B cell (primary cell): Measurements from ENCODE around the gene ACOT11. TPM values are rescaled to one million over a fixed set of nuclear protein-coding genes. Genes with fewer than 3 reads are reported as not detected.

Source experiments
- ATAC-seq: fragments of 200-7000 bp; cut with Tn5 transposase; one replicate; pipeline ENCODE4 v1.10.0; 2021; ENCODE audit warnings: low read depth, mild to moderate bottlenecking, moderate number of reproducible peaks, moderate library complexity
- CTCF ChIA-PET: fragments of 350-600 bp; sonication (Branson Sonifier 250); formaldehyde crosslinking; loops from one replicate; lab custom pipeline; 2021; ENCODE audit warnings: antibody characterized with exemption, inconsistent platforms; lab: Charles Lee
- POLR2A ChIA-PET: fragments of 350-600 bp; sonication (Branson Sonifier 250); formaldehyde crosslinking; loops from one replicate; lab custom pipeline; 2021; ENCODE audit warnings: antibody characterized with exemption; lab: Charles Lee
- DNase-seq: peaks from one replicate; pipeline ENCODE4 v3.0.0; 2013
- H2AFZ ChIP-seq: 2 replicates; pipeline ENCODE4 v1.6.1; 2012; ENCODE audit warnings: mild to moderate bottlenecking, low read depth, low read length; ENCODE audit not compliant: insufficient read depth, poor library complexity, severe bottlenecking
- H3K27ac ChIP-seq, 2 donors: 1 replicate in 1 of 2; 2 replicates in 1 of 2; pipeline ENCODE4 v1.5.1; 2012 to 2013; ENCODE audit warnings: low read length in 2 of 2, mild to moderate bottlenecking in 2 of 2, moderate library complexity in 1 of 2
- H3K27me3 ChIP-seq, 4 experiments: fragments of 200-600 bp in 1 of 4; sonication (generic) in 1 of 4; replicated peaks in 1 of 4; 1 replicate in 2 of 4; 2 replicates in 2 of 4; pipeline versions ENCODE4 v1.6.1 to v1.7.0; 2013 to 2016; ENCODE audit warnings: low read length in 3 of 4, mild to moderate bottlenecking in 2 of 4, mixed read lengths in 1 of 4, moderate library complexity in 1 of 4; ENCODE audit not compliant: insufficient read depth in 4 of 4, control insufficient read depth in 3 of 4; ENCODE audit errors: control extremely low read depth in 1 of 4
- H3K36me3 ChIP-seq, 2 experiments: replicated peaks in 1 of 2; 1 replicate in 1 of 2; 2 replicates in 1 of 2; pipeline versions ENCODE4 v1.6.1 to v1.7.1; 2013; ENCODE audit warnings: low read length in 1 of 2; ENCODE audit not compliant: insufficient read depth in 2 of 2, control insufficient read depth in 1 of 2; ENCODE audit errors: control extremely low read depth in 1 of 2, extremely low read depth in 1 of 2
- H3K4me1 ChIP-seq, 2 donors: fragments of 200-600 bp in 1 of 2; sonication (generic) in 1 of 2; 1 replicate in 1 of 2; 2 replicates in 1 of 2; pipeline versions ENCODE4 v1.5.1 to v1.6.1; 2013 to 2017; ENCODE audit warnings: low read length in 2 of 2; ENCODE audit not compliant: control insufficient read depth in 2 of 2, insufficient read depth in 2 of 2
- H3K4me2 ChIP-seq: replicated peaks from 2 replicates; pipeline ENCODE3; 2012; ENCODE audit warnings: mild to moderate bottlenecking, low read depth, low read length; ENCODE audit not compliant: poor library complexity, severe bottlenecking
- H3K4me3 ChIP-seq, 5 experiments: fragments of 200-600 bp in 1 of 5; sonication (generic) in 1 of 5; 1 replicate in 3 of 5; 2 replicates in 2 of 5; pipeline versions ENCODE4 v1.5.1 to v1.7.0; 2011 to 2016; ENCODE audit warnings: low read length in 4 of 5, mild to moderate bottlenecking in 4 of 5, low read depth in 2 of 5, control low read depth in 1 of 5, moderate library complexity in 1 of 5; ENCODE audit not compliant: insufficient read depth in 1 of 5; ENCODE audit errors: control extremely low read depth in 1 of 5, extremely low read depth in 1 of 5
- H3K79me2 ChIP-seq: fragments of 200-600 bp; sonication (generic); one replicate; pipeline ENCODE4 v1.6.0; 2016; ENCODE audit warnings: low read length; ENCODE audit not compliant: control insufficient read depth, insufficient read depth
- H3K9ac ChIP-seq: fragments of 200-600 bp; sonication (generic); 2 replicates; pipeline ENCODE4 v1.6.1; 2017; ENCODE audit warnings: mild to moderate bottlenecking, low read length, moderate library complexity
- H3K9me3 ChIP-seq, 3 donors: one replicate each; pipeline versions ENCODE4 v1.6.1 to v1.7.1; 2013; ENCODE audit warnings: low read length in 2 of 3; ENCODE audit not compliant: control insufficient read depth in 2 of 3, insufficient read depth in 1 of 3; ENCODE audit errors: control extremely low read depth in 1 of 3
- H4K20me1 ChIP-seq: 2 replicates; pipeline ENCODE4 v1.6.0; 2012; ENCODE audit warnings: mild to moderate bottlenecking, low read length; ENCODE audit not compliant: insufficient read depth, control insufficient read depth, poor library complexity, severe bottlenecking
- H3K27ac Mint-ChIP-seq: one replicate; pipeline ENCODE4 v1.8.0; 2021; ENCODE audit warnings: mixed read lengths
- H3K27me3 Mint-ChIP-seq: one replicate; pipeline ENCODE4 v1.8.0; 2021; ENCODE audit warnings: mixed read lengths
- H3K4me1 Mint-ChIP-seq: one replicate; pipeline ENCODE4 v1.8.0; 2021; ENCODE audit warnings: mixed read lengths
- H3K4me3 Mint-ChIP-seq: one replicate; pipeline ENCODE4 v1.8.0; 2021; ENCODE audit warnings: mixed read lengths
- H3K9me3 Mint-ChIP-seq: one replicate; pipeline ENCODE4 v1.8.0; 2022; ENCODE audit warnings: mixed read lengths; ENCODE audit not compliant: insufficient read depth
- CTCF ChIP-seq: fragments of 200-600 bp; IDR thresholded peaks from one replicate; pipeline ENCODE4 v1.8.0; 2022; ENCODE audit warnings: antibody characterized with exemption, mild to moderate bottlenecking
- EZH2 ChIP-seq: IDR thresholded peaks from 2 replicates; pipeline ENCODE4 v1.6.1; 2012; ENCODE audit warnings: borderline replicate concordance, low read depth, mild to moderate bottlenecking, moderate library complexity, low read length; ENCODE audit not compliant: insufficient read depth, poor library complexity, severe bottlenecking
- WGBS: methylation state at CpG from one replicate; pipeline ENCODE4 v1.1.5; 2013; ENCODE audit warnings: missing lambda C conversion rate; ENCODE audit not compliant: insufficient coverage; 5-methylcytosine and 5-hydroxymethylcytosine counted together
- intact Hi-C: fragments of 100-400 bp; cut with micrococcal nuclease; formaldehyde crosslinking; loops from one replicate; pipeline ENCODE4 v1.10.0; 2022
- polyA plus RNA-seq: library from polyadenylated mRNA; depleted of rRNA; stranded (reverse); fragments of >200 nt; gene quantifications from 2 replicates; pipeline ENCODE4 v1.2.3, GENCODE V29; 2012
- total RNA-seq, 2 donors: library from RNA; stranded (reverse); fragments of 120-200 nt in 1 of 2; gene quantifications; 1 replicate in 1 of 2; 2 replicates in 1 of 2; pipeline versions ENCODE4 v1.2.3 to v1.2.4, GENCODE V29; 2013 to 2022

ACOT11 gene
- total and polyA plus RNA-seq, 2 donors (not counting 1 experiment from before 2014, with no cell fraction given): 0.03 to 0.07 TPM

GRCh38 chr1:54606096-54606989 lies 58.3 kb downstream of the ACOT11 start:
- DNase-seq: no peak
- Histone ChIP-seq H3K79me2 (no peaks in the 10 kb centered on the region), H3K9ac (no peak overlapping the region), H3K4me3 (no peak overlapping the region), H2AFZ (no peak overlapping the region), H3K4me2 (no peak overlapping the region), H3K4me1 (no peaks in the 10 kb centered on the region), H4K20me1 (no peaks in the 10 kb centered on the region), H3K9me3 (no peaks in the 10 kb centered on the region), H3K27ac (no peak overlapping the region), H3K36me3 (no peaks in the 10 kb centered on the region), H3K27me3 (no peaks in the 10 kb centered on the region)
- no peak for TF ChIP-seq CTCF
- TF ChIP-seq EZH2: no peak
- intact Hi-C loops: no loop called here
- ChIA-PET CTCF (no interaction called here), POLR2A (no interaction called here)
- WGBS: 80% methylated on average over 7 of the region's 9 CpGs
- no peak overlapping the region for H3K27ac Mint-ChIP-seq
- H3K4me1 Mint-ChIP-seq: peaks cover 6% of the 10 kb centered on the region
- H3K9me3 Mint-ChIP-seq: no peaks in the 10 kb centered on the region
- H3K27me3 Mint-ChIP-seq: no peaks in the 10 kb centered on the region
- no peak overlapping the region for H3K4me3 Mint-ChIP-seq
- no peak for ATAC-seq

- Mint-ChIP-seq H3K27ac (no peak overlapping the region), H3K4me3 (no peak overlapping the region), H3K4me1 (peaks cover 6% of the 10 kb centered on the region), H3K9me3 (no peaks in the 10 kb centered on the region), H3K27me3 (no peaks in the 10 kb centered on the region)
- Histone ChIP-seq H4K20me1 (no peaks in the 10 kb centered on the region), H2AFZ (no peak overlapping the region), H3K9ac (no peak overlapping the region), H3K27ac (no peak overlapping the region), H3K4me3 (no peak overlapping the region), H3K27me3 (no peaks in the 10 kb centered on the region), H3K36me3 (no peaks in the 10 kb centered on the region), H3K4me1 (no peaks in the 10 kb centered on the region), H3K4me2 (no peak overlapping the region), H3K9me3 (no peaks in the 10 kb centered on the region), H3K79me2 (no peaks in the 10 kb centered on the region)
- WGBS: 95% methylated on average over 13 of the region's 13 CpGs
- ATAC-seq (no peak), DNase-seq (no peak)
- TF ChIP-seq CTCF (no peak), EZH2 (no peak)
- intact Hi-C loops: no loop called here
- CTCF ChIA-PET: no interaction called here
- POLR2A ChIA-PET: no interaction called here
Observed at GRCh38 chr1:54606990-54607325, 58.9 kb downstream of the ACOT11 start.
